ENCODE data around the gene PARP12. TPM values are rescaled to one million over a fixed set of nuclear protein-coding genes. Genes with fewer than 3 reads are reported as not detected.

Gene PARP12
- total RNA-seq, 1 donor from 2014 or later, result 54.6 TPM

DNA sequence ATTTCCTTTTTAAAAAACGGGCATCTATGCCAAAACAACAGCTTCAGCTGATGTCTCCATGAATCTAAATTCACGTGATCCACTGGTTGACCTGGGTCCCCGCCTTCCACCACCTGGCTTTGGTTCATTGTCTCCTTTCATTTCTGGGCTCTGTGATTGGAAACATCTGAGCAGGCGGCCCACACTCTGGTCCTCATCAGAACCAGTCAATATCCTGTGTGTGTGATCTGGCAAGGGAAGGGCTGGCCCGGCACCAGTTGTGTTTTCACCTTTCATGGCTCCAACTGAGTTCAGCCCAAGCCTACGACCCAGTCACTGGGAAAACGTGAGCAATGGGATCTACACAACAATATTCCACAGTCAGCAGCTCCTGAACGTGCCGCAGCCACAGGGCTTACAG is 46.2 kb downstream of the PARP12 start:
- Histone ChIP-seq H3K4me3 (no peak overlapping the region), H3K4me1 (no peaks in the 10 kb centered on the region), H3K9me3 (no peaks in the 10 kb centered on the region), H3K27me3 (no peaks in the 10 kb centered on the region), H3K36me3 (no peaks in the 10 kb centered on the region), H3K27ac (no peak overlapping the region)
- intact Hi-C loops (cut with DNase I), result no loop called here
- DNase-seq (ENCODE audit: low spot score in 2 of 2), result no peak
- TF ChIP-seq, protein P1, sequence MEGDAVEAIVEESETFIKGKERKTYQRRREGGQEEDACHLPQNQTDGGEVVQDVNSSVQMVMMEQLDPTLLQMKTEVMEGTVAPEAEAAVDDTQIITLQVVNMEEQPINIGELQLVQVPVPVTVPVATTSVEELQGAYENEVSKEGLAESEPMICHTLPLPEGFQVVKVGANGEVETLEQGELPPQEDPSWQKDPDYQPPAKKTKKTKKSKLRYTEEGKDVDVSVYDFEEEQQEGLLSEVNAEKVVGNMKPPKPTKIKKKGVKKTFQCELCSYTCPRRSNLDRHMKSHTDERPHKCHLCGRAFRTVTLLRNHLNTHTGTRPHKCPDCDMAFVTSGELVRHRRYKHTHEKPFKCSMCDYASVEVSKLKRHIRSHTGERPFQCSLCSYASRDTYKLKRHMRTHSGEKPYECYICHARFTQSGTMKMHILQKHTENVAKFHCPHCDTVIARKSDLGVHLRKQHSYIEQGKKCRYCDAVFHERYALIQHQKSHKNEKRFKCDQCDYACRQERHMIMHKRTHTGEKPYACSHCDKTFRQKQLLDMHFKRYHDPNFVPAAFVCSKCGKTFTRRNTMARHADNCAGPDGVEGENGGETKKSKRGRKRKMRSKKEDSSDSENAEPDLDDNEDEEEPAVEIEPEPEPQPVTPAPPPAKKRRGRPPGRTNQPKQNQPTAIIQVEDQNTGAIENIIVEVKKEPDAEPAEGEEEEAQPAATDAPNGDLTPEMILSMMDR (IDR thresholded peaks at IDR 0.05), result no peak

GRCh38 chr7:140015471-140015970 is 47.2 kb downstream of the PARP12 start:
- Histone ChIP-seq H3K9me3 (no peaks in the 10 kb centered on the region), H3K27me3 (no peaks in the 10 kb centered on the region), H3K4me3 (no peak overlapping the region), H3K27ac (no peak overlapping the region), H3K36me3 (no peaks in the 10 kb centered on the region), H3K4me1 (no peaks in the 10 kb centered on the region)
- no peak for DNase-seq (ENCODE audit: low spot score in 2 of 2)
- TF ChIP-seq, protein P1 (IDR thresholded peaks at IDR 0.05), result no peak
- intact Hi-C loops (cut with DNase I), result no loop called here

- TF ChIP-seq, protein P1 (IDR thresholded peaks at IDR 0.05), result no peak
- no peaks in the 10 kb centered on the region for H3K27me3 ChIP-seq
- intact Hi-C loops (cut with DNase I), result no loop called here
- H3K4me1 ChIP-seq, result no peaks in the 10 kb centered on the region
- H3K27ac ChIP-seq, result no peak overlapping the region
- no peak overlapping the region for H3K4me3 ChIP-seq
- DNase-seq (ENCODE audit: low spot score in 2 of 2), result no peak
- no peaks in the 10 kb centered on the region for H3K9me3 ChIP-seq
- H3K36me3 ChIP-seq, result no peaks in the 10 kb centered on the region
Observed at GRCh38 chr7:140014123-140014522, 48.6 kb downstream of the PARP12 start.

DNA sequence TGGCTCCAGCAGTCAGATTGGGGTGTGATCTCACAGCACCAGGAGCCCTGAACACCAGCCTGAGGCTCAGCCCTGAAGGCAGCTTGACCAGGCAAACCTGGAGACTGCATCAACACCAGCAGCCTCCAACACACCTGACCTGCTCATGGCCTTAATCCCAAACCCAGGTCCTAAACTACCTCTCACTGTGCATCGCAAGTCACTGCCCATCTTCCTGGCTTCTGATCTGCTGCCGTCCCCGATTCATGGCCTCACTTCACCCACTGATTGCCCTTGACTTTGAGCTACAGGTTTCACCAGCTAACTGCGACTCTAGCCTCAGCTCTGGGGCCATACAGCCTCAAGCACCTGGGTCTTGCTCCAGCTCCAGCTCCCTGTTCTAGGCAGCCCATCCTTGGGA is 49.1 kb downstream of the PARP12 start:
- H3K36me3 ChIP-seq, result no peaks in the 10 kb centered on the region
- H3K4me3 ChIP-seq, result no peak overlapping the region
- DNase-seq (ENCODE audit: low spot score in 2 of 2), result no peak
- H3K9me3 ChIP-seq, result no peaks in the 10 kb centered on the region
- H3K27ac ChIP-seq, result no peak overlapping the region
- no peaks in the 10 kb centered on the region for H3K4me1 ChIP-seq
- TF ChIP-seq, protein P1 (IDR thresholded peaks at IDR 0.05), result no peak
- intact Hi-C loops (cut with DNase I), result no loop called here
- H3K27me3 ChIP-seq, result no peaks in the 10 kb centered on the region

DNA sequence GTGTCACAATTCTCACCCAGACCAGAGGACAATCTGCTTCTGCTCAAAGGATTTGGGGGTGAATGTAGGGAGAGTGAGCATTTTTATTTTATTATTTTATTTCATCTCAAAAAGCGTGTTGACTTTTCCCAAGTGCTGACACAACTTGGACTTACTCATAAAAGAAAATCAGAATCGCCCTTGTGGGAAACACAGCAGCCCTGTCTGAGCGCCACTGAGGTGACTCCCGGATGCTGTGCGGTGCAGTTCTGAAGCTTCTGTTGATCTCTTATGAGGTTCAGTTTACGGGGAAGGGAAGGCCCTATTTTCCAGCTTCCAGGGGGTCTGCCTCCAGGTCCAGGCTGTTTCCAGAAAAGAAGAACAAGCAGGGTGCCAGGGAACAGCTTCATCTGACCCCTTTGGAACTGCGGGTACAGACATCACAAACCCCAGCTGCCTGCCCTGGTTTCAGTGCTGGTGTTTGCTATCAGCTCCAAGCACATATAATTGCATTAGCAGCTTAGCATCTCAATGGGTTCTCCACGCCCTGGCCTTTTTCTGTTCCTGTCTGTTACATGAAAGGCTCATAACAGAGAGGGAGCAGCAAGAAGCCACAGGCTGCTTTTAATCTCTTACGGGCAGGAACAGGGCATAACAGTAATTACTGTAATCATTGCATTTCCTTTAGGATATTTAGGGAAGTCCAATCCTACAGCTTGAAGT is 52.4 kb downstream of the PARP12 start:
- Histone ChIP-seq H3K36me3 (no peaks in the 10 kb centered on the region), H3K27ac (no peak overlapping the region), H3K4me1 (no peaks in the 10 kb centered on the region), H3K4me3 (no peak overlapping the region), H3K27me3 (no peaks in the 10 kb centered on the region), H3K9me3 (no peaks in the 10 kb centered on the region)
- DNase-seq (ENCODE audit: low spot score in 2 of 2), result no peak
- intact Hi-C loops (cut with DNase I), result no loop called here
- TF ChIP-seq, protein P1 (IDR thresholded peaks at IDR 0.05), result no peak
